Adrenal gland (tissue), 5 donors: ENCODE measurements around the gene FMNL2.

ENCODE experiments used
- CTCF ChIP-seq, 6 experiments: fragments of 450-650 bp in 4 of 6; fragments of 200-600 bp in 2 of 6; sonication (generic) in 1 of 6; IDR thresholded peaks; 1 replicate in 5 of 6; 2 replicates in 1 of 6; pipeline versions ENCODE4 v1.5.1 to v1.8.0; 2016 to 2021; ENCODE audit warnings: antibody characterized with exemption in 6 of 6, mild to moderate bottlenecking in 2 of 6, moderate library complexity in 1 of 6
- POLR2A ChIP-seq, 2 donors: fragments of 450-650 bp; IDR thresholded peaks; one replicate each; pipeline ENCODE4 v1.6.1; 2017; ENCODE audit warnings: antibody characterized with exemption in 2 of 2, mild to moderate bottlenecking in 2 of 2, moderate library complexity in 1 of 2
- donor health status: DM: no; HTN: no; CAD: no.

- TF ChIP-seq CTCF (IDR thresholded peaks at IDR 0.05) (no peak), POLR2A (IDR thresholded peaks at IDR 0.05) (no peak)
Measured at GRCh38 chr2:152383702-152384101, 48.7 kb downstream of the FMNL2 start.
